H9 (cell line): ENCODE measurements around the gene SCUBE3. TPM values are rescaled to one million over a fixed set of nuclear protein-coding genes. Genes with fewer than 3 reads are reported as not detected.

Experiments used
- DNase-seq: peaks from one replicate; pipeline ENCODE4 v3.0.0-alpha.2; 2017
- H2AFZ ChIP-seq: one replicate; pipeline ENCODE4 v1.6.1; 2013; ENCODE audit warnings: mild to moderate bottlenecking, low read length, control low read depth, moderate library complexity
- H2AK5ac ChIP-seq: 2 replicates; pipeline ENCODE4 v1.6.1; 2013; ENCODE audit warnings: low read length, control low read depth, mixed read lengths; ENCODE audit not compliant: insufficient read length
- H2BK120ac ChIP-seq: one replicate; pipeline ENCODE4 v1.6.1; 2013; ENCODE audit warnings: low read depth, mild to moderate bottlenecking, low read length, control low read depth, inconsistent platforms; ENCODE audit not compliant: poor library complexity, severe bottlenecking
- H2BK12ac ChIP-seq: 2 replicates; pipeline ENCODE4 v1.6.1; 2013; ENCODE audit warnings: low read length, control low read depth, mixed read lengths, low read depth; ENCODE audit not compliant: insufficient read length
- H2BK15ac ChIP-seq: 2 replicates; pipeline ENCODE4 v1.6.1; 2013; ENCODE audit warnings: low read depth, low read length, control low read depth
- H2BK20ac ChIP-seq: one replicate; pipeline ENCODE4 v1.6.1; 2013; ENCODE audit warnings: low read depth, mild to moderate bottlenecking, low read length, control low read depth, inconsistent platforms; ENCODE audit not compliant: poor library complexity, severe bottlenecking
- H2BK5ac ChIP-seq: 2 replicates; pipeline ENCODE4 v1.6.1; 2013; ENCODE audit warnings: low read length, control low read depth, mixed read lengths; ENCODE audit not compliant: insufficient read length
- H3K14ac ChIP-seq: 2 replicates; pipeline ENCODE4 v1.6.1; 2013; ENCODE audit warnings: low read length, control low read depth; ENCODE audit not compliant: insufficient read depth
- H3K18ac ChIP-seq: 2 replicates; pipeline ENCODE4 v1.6.1; 2013; ENCODE audit warnings: low read depth, mild to moderate bottlenecking, mixed read lengths, low read length, control low read depth; ENCODE audit not compliant: insufficient read length
- H3K23ac ChIP-seq: 2 replicates; pipeline ENCODE4 v1.6.1; 2013; ENCODE audit warnings: low read length, control low read depth, mixed read lengths, low read depth; ENCODE audit not compliant: insufficient read length
- H3K23me2 ChIP-seq: 2 replicates; pipeline ENCODE4 v1.6.1; 2013; ENCODE audit warnings: low read depth, mild to moderate bottlenecking, mixed read lengths, low read length, control low read depth; ENCODE audit not compliant: insufficient read length, poor library complexity, severe bottlenecking
- H3K27ac ChIP-seq: 2 replicates; pipeline ENCODE4 v1.5.1; 2013; ENCODE audit warnings: low read length, control low read depth, mixed read lengths, low read depth; ENCODE audit not compliant: insufficient read length
- H3K27me3 ChIP-seq: 2 replicates; pipeline ENCODE4 v1.6.1; 2013; ENCODE audit warnings: low read length, control low read depth, inconsistent platforms; ENCODE audit not compliant: insufficient read depth
- H3K4ac ChIP-seq: 2 replicates; pipeline ENCODE4 v1.6.1; 2013; ENCODE audit warnings: low read depth, mild to moderate bottlenecking, control low read depth, inconsistent platforms, low read length, moderate library complexity
- H3K4me1 ChIP-seq: 2 replicates; pipeline ENCODE4 v1.6.1; 2013; ENCODE audit warnings: low read length, control low read depth, inconsistent platforms; ENCODE audit not compliant: insufficient read depth
- H3K4me2 ChIP-seq: 2 replicates; pipeline ENCODE4 v1.6.1; 2013; ENCODE audit warnings: low read length, control low read depth, mixed read lengths; ENCODE audit not compliant: insufficient read length, insufficient read depth
- H3K56ac ChIP-seq: 2 replicates; pipeline ENCODE4 v1.6.1; 2013; ENCODE audit warnings: low read depth, mild to moderate bottlenecking, mixed read lengths, low read length, control low read depth; ENCODE audit not compliant: insufficient read length
- H3K79me1 ChIP-seq: 2 replicates; pipeline ENCODE4 v1.6.1; 2013; ENCODE audit warnings: low read depth, mild to moderate bottlenecking, moderate library complexity, low read length, control low read depth, inconsistent platforms; ENCODE audit not compliant: insufficient read depth, poor library complexity, severe bottlenecking
- H3K79me2 ChIP-seq: 2 replicates; pipeline ENCODE4 v1.6.1; 2013; ENCODE audit warnings: low read length, control low read depth, inconsistent platforms; ENCODE audit not compliant: insufficient read depth
- H3K9ac ChIP-seq: 2 replicates; pipeline ENCODE4 v1.6.1; 2013; ENCODE audit warnings: low read length, control low read depth, mixed read lengths; ENCODE audit not compliant: insufficient read length; ENCODE audit errors: extremely low read depth
- H3K9me3 ChIP-seq: one replicate; pipeline ENCODE4 v1.6.1; 2013; ENCODE audit warnings: low read depth, low read length, inconsistent platforms; ENCODE audit not compliant: control insufficient read depth
- H3T11ph ChIP-seq: one replicate; pipeline ENCODE4 v1.6.1; 2013; ENCODE audit warnings: mild to moderate bottlenecking, low read length, control low read depth, inconsistent platforms
- H4K20me1 ChIP-seq: one replicate; pipeline ENCODE4 v1.6.1; 2013; ENCODE audit not compliant: control insufficient read depth, insufficient read length, insufficient read depth
- H4K5ac ChIP-seq: 2 replicates; pipeline ENCODE4 v1.6.1; 2013; ENCODE audit warnings: low read depth, mild to moderate bottlenecking, mixed read lengths, low read length, control low read depth; ENCODE audit not compliant: insufficient read length
- H4K8ac ChIP-seq: replicated peaks from 2 replicates; pipeline ENCODE4 v1.6.1; 2013; ENCODE audit warnings: low read length, control low read depth, mixed read lengths, low read depth; ENCODE audit not compliant: insufficient read length
- H4K91ac ChIP-seq: 2 replicates; pipeline ENCODE4 v1.6.1; 2013; ENCODE audit warnings: low read depth, mild to moderate bottlenecking, moderate library complexity, mixed read lengths, low read length, control low read depth; ENCODE audit not compliant: insufficient read length
- H3K27ac Mint-ChIP-seq, 3 experiments: 2 replicates in 2 of 3; 3 replicates in 1 of 3; pipeline ENCODE4 v1.8.0; 2020 to 2021; ENCODE audit warnings: mixed read lengths in 3 of 3, mild to moderate bottlenecking in 1 of 3, moderate library complexity in 1 of 3
- H3K27me3 Mint-ChIP-seq: 2 replicates; pipeline ENCODE4 v1.8.0; 2021; ENCODE audit warnings: low read depth, mild to moderate bottlenecking, moderate library complexity, mixed read lengths
- H3K36me3 Mint-ChIP-seq, 3 experiments: 2 replicates in 2 of 3; 3 replicates in 1 of 3; pipeline ENCODE4 v1.8.0; 2020 to 2021; ENCODE audit warnings: low read depth in 3 of 3, mixed read lengths in 3 of 3; ENCODE audit not compliant: insufficient read depth in 1 of 3
- H3K4me1 Mint-ChIP-seq, 2 experiments: 2 replicates each; pipeline ENCODE4 v1.8.0; 2020; ENCODE audit warnings: mixed read lengths in 2 of 2
- H3K4me3 Mint-ChIP-seq, 2 experiments: 2 replicates in 1 of 2; 3 replicates in 1 of 2; pipeline ENCODE4 v1.8.0; 2020 to 2021; ENCODE audit warnings: mild to moderate bottlenecking in 2 of 2, mixed read lengths in 2 of 2, moderate library complexity in 1 of 2
- H3K9me3 Mint-ChIP-seq, 2 experiments: 2 replicates in 1 of 2; 3 replicates in 1 of 2; pipeline ENCODE4 v1.8.0; 2020; ENCODE audit warnings: mild to moderate bottlenecking in 2 of 2, mixed read lengths in 2 of 2, moderate library complexity in 1 of 2
- CTCF ChIP-seq: fragments of 200-600 bp; sonication (generic); conservative IDR thresholded peaks from 3 replicates; pipeline ENCODE4 v1.8.0; 2021; ENCODE audit warnings: antibody characterized with exemption, mild to moderate bottlenecking
- WGBS: extraction: QIAGEN DNeasy Blood & Tissue Kit; methylation state at CpG from one replicate; pipeline ENCODE4 v1.1.7; 2013; ENCODE audit warnings: missing lambda C conversion rate, low lambda C conversion rate, mixed read lengths; ENCODE audit not compliant: insufficient read length; ENCODE audit errors: extremely low coverage; 5-methylcytosine and 5-hydroxymethylcytosine counted together
- total RNA-seq: library from RNA; stranded (reverse); gene quantifications from 2 replicates; pipeline ENCODE4 v1.2.1, GENCODE V29; 2021

SCUBE3 gene
- total RNA-seq, 1 experiment from 2014 or later: 2.7 TPM

DNA sequence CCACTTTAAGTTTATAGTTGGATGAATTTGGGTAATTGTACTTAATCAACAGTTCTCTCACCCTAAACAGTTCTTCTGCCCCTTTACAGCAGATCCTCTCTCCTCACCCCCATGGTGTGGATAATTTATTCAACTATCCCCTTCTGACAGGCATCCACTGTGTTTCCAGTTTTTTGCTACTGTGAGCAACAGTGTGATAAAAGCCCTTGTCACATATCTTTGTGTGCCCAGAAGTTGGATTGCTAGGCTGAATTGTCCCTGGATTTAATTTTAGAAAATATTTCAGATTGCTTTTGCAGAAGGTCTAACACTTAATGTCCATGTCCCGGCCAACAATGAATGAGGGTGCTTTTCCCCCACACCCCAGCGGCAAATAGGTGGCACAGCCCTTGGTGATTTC is 30.5 kb upstream of the SCUBE3 start:
- Histone ChIP-seq H3K18ac (no peak overlapping the region), H2BK12ac (no peak overlapping the region), H4K5ac (no peak overlapping the region), H4K8ac (no peak overlapping the region), H3K56ac (no peak overlapping the region), H3K23ac (no peak overlapping the region), H3K27me3 (no peaks in the 10 kb centered on the region), H3K14ac (no peak overlapping the region), H3K27ac (no peak overlapping the region), H2BK20ac (no peak overlapping the region), H3K23me2 (no peaks in the 10 kb centered on the region), H2BK15ac (no peak overlapping the region), H3K4me2 (no peak overlapping the region), H2BK120ac (no peak overlapping the region), H3T11ph (no peak overlapping the region), H4K20me1 (no peaks in the 10 kb centered on the region), H3K4ac (no peak overlapping the region), H3K9ac (no peak overlapping the region), H3K79me2 (no peaks in the 10 kb centered on the region), H2BK5ac (no peak overlapping the region), H3K4me1 (no peaks in the 10 kb centered on the region; the same call in 1 of the 2 replicates), H2AK5ac (no peak overlapping the region), H4K91ac (no peak overlapping the region), H3K9me3 (no peaks in the 10 kb centered on the region), H3K79me1 (no peaks in the 10 kb centered on the region), H2AFZ (no peak overlapping the region)
- Mint-ChIP-seq H3K36me3 (no peaks in the 10 kb centered on the region), H3K9me3 (no peaks in the 10 kb centered on the region), H3K27me3 (peaks cover 19% of the 10 kb centered on the region), H3K27ac (no peak overlapping the region), H3K4me3 (no peak overlapping the region), H3K4me1 (peaks cover 10 to 20% of the 10 kb centered on the region in 2 experiments)
- no CpG with 5 or more reads among the region's 2 CpGs for WGBS
- no peak for TF ChIP-seq CTCF
- no peak for DNase-seq
